ENCODE measurements around the gene GRB10.

The GRB10 gene

GRCh38 chr7:50656141-50656895, 126.4 kb downstream of the GRB10 start:
- DNase-seq (ENCODE audit: low read depth in 2 of 2) = no peak

- no peak for DNase-seq (ENCODE audit: low read depth in 2 of 2)
Measured at GRCh38 chr7:50655490-50655889, 127.2 kb downstream of the GRB10 start.

- no peak for DNase-seq (ENCODE audit: low read depth in 2 of 2)
Measured at GRCh38 chr7:50655020-50655419, 127.7 kb downstream of the GRB10 start.

GRCh38 chr7:50653981-50654425, 128.7 kb downstream of the GRB10 start:
- no peak for DNase-seq (ENCODE audit: low read depth in 2 of 2)

- no peak for DNase-seq (ENCODE audit: low read depth in 2 of 2)
Measured at GRCh38 chr7:50653126-50653864, 129.4 kb downstream of the GRB10 start.

- no peak for DNase-seq (ENCODE audit: low read depth in 2 of 2)
Measured at GRCh38 chr7:50652400-50653125, 130.1 kb downstream of the GRB10 start.

GRCh38 chr7:50651271-50651989, 131.3 kb downstream of the GRB10 start:
- no peak for DNase-seq (ENCODE audit: low read depth in 2 of 2)

GRCh38 chr7:50650057-50650664, 132.5 kb downstream of the GRB10 start:
- no peak for DNase-seq (ENCODE audit: low read depth in 2 of 2)

- DNase-seq (ENCODE audit: low read depth in 2 of 2) = no peak
Measured at GRCh38 chr7:50649259-50649885, 133.3 kb downstream of the GRB10 start.

GRCh38 chr7:50648570-50649169, 134.0 kb downstream of the GRB10 start:
- no peak for DNase-seq (ENCODE audit: low read depth in 2 of 2)

- DNase-seq (ENCODE audit: low read depth in 2 of 2) = no peak
Measured at GRCh38 chr7:50648076-50648475, 134.6 kb downstream of the GRB10 start.

- DNase-seq (ENCODE audit: low read depth in 2 of 2) = no peak
Measured at GRCh38 chr7:50647286-50647980, 135.3 kb downstream of the GRB10 start.

- DNase-seq (ENCODE audit: low read depth in 2 of 2) = no peak
Measured at GRCh38 chr7:50646069-50646468, 136.6 kb downstream of the GRB10 start.

- DNase-seq (ENCODE audit: low read depth in 2 of 2) = no peak
Measured at GRCh38 chr7:50645186-50645585, 137.5 kb downstream of the GRB10 start.

GRCh38 chr7:50644586-50644985, 138.1 kb downstream of the GRB10 start:
- no peak for DNase-seq (ENCODE audit: low read depth in 2 of 2)

GRCh38 chr7:50644114-50644513, 138.6 kb downstream of the GRB10 start:
- no peak for DNase-seq (ENCODE audit: low read depth in 2 of 2)

GRCh38 chr7:50641442-50642405, 141.0 kb downstream of the GRB10 start:
- no peak for DNase-seq (ENCODE audit: low read depth in 2 of 2)

- DNase-seq (ENCODE audit: low read depth in 2 of 2) = no peak
Measured at GRCh38 chr7:50640779-50641178, 141.9 kb downstream of the GRB10 start.

GRCh38 chr7:50640256-50640655, 142.4 kb downstream of the GRB10 start:
- DNase-seq (ENCODE audit: low read depth in 2 of 2) = no peak
